ENCODE measurements around the gene SLF2. TPM values are rescaled to one million over a fixed set of nuclear protein-coding genes. Genes with fewer than 3 reads are reported as not detected.
A peak's percentile ranks its signal among the peaks of the same experiment; 100 is the strongest.

SLF2 gene
- total and polyA plus RNA-seq, 2 donors from 2014 or later = 6.7 to 29.6 TPM

GRCh38 chr10:100997360-100998182 is 84.8 kb downstream of the SLF2 start:
- FAIRE-seq (no peak), DNase-seq (peak; percentile 78 to 90 (median 83))
- no peaks in the 10 kb centered on the region for H3K27me3 ChIP-seq (ENCODE audit: control insufficient read depth, insufficient read depth, low read length)
- no peaks in the 10 kb centered on the region for H3K9me3 ChIP-seq (ENCODE audit: control insufficient read depth in 2 of 3, insufficient read depth in 1 of 3, low read length in 3 of 3)
- H3K9ac ChIP-seq (ENCODE audit: low read length in 3 of 3) = peak overlapping the region; percentile 16 to 82 (median 57)
- peak; percentile 59 for TF ChIP-seq CTCF (IDR thresholded peaks at IDR 0.05; ENCODE audit: borderline replicate concordance, extremely low read depth, insufficient read depth)
- H3K27ac ChIP-seq (ENCODE audit: low read depth in 2 of 2, low read length in 2 of 2) = peak overlapping the region; percentile 90 to 99
- peak overlapping the region; percentile 56 to 85 (median 74) for H3K4me3 ChIP-seq (ENCODE audit: low read length in 3 of 3)
- H3K36me3 ChIP-seq (ENCODE audit: control insufficient read depth in 2 of 3, insufficient read depth in 3 of 3, low read length in 3 of 3) = peaks cover 0 to 3% (median 1%) of the 10 kb centered on the region in 3 donors
- H3K4me1 ChIP-seq (ENCODE audit: control insufficient read depth in 2 of 3, insufficient read depth in 2 of 3, low read depth in 1 of 3, low read length in 3 of 3) = peaks cover 7 to 32% (median 8%) of the 10 kb centered on the region in 3 donors
- intact Hi-C loops (cut with DNase I) = no loop called here

DNA sequence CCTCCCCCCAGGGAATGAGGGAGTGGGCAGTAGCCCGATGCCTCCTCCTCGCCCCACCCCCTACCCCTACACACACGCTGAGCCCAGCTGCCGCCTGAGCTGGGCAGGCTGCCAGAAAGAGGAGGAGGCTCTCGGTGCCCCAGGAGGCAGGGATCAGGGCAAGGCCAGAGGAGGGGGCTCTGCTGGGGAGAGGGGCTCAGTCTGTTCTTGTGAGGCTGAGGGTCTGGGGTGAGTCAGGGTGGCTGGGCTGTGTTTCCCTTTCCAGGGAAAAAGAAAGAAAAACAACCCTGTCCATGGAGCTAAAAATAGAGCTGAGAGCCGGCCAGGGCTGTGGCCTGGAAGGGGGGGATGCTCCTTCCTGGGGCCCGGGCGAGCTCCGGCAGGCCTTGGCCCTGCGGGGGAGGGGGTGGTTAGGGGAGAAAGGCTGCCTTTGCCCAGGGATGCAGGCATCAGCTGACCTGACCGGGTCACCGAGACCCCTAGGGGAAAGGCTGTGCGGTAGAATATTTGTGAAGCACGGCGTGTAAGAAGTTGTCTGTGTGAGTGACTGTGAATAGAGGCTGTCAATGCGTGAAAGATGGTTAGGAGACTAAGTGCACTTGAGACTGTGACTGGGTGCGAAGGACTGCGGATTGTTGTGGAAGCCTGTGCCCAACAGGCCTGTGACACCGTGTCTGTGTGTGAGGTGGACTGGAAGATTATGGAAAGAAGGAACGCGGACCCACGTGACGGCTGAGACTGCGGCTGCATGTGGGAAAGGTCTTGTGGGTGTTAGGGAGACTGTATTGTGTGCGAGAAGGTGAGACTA is 85.6 kb downstream of the SLF2 start:
- Histone ChIP-seq H3K9ac (ENCODE audit: low read length in 3 of 3) (peak overlapping the region; percentile 53 to 82 (median 71)), H3K9me3 (ENCODE audit: control insufficient read depth in 2 of 3, insufficient read depth in 1 of 3, low read length in 3 of 3) (no peaks in the 10 kb centered on the region), H3K4me1 (ENCODE audit: control insufficient read depth in 2 of 3, insufficient read depth in 2 of 3, low read depth in 1 of 3, low read length in 3 of 3) (peaks cover 7 to 32% (median 8%) of the 10 kb centered on the region in 3 donors), H3K36me3 (ENCODE audit: control insufficient read depth in 2 of 3, insufficient read depth in 3 of 3, low read length in 3 of 3) (peaks cover 0 to 10% (median 9%) of the 10 kb centered on the region in 3 donors), H3K4me3 (ENCODE audit: low read length in 3 of 3) (peak overlapping the region; percentile 67 to 85 (median 74)), H3K27ac (ENCODE audit: low read depth in 2 of 2, low read length in 2 of 2) (peak overlapping the region; percentile 90 to 99), H3K27me3 (ENCODE audit: control insufficient read depth, insufficient read depth, low read length) (no peaks in the 10 kb centered on the region)
- no peak for FAIRE-seq
- TF ChIP-seq CTCF (IDR thresholded peaks at IDR 0.05; ENCODE audit: borderline replicate concordance, extremely low read depth, insufficient read depth) = no peak
- peak; percentile 91 to 97 (median 95) for DNase-seq
- intact Hi-C loops (cut with DNase I) = no loop called here

- Histone ChIP-seq H3K36me3 (ENCODE audit: control insufficient read depth in 2 of 3, insufficient read depth in 3 of 3, low read length in 3 of 3) (peaks cover 0 to 13% (median 10%) of the 10 kb centered on the region in 3 donors), H3K27ac (ENCODE audit: low read depth in 2 of 2, low read length in 2 of 2) (peak overlapping the region; percentile 90 to 99), H3K9me3 (ENCODE audit: control insufficient read depth in 2 of 3, insufficient read depth in 1 of 3, low read length in 3 of 3) (no peaks in the 10 kb centered on the region), H3K4me1 (ENCODE audit: control insufficient read depth in 2 of 3, insufficient read depth in 2 of 3, low read depth in 1 of 3, low read length in 3 of 3) (peaks cover 7 to 32% (median 8%) of the 10 kb centered on the region in 3 donors), H3K4me3 (ENCODE audit: low read length in 3 of 3) (peak overlapping the region; percentile 67 to 85 (median 73)), H3K27me3 (ENCODE audit: control insufficient read depth, insufficient read depth, low read length) (no peaks in the 10 kb centered on the region), H3K9ac (ENCODE audit: low read length in 3 of 3) (peak overlapping the region; percentile 53 to 82 (median 71))
- intact Hi-C loops (cut with DNase I) = no loop called here
- TF ChIP-seq CTCF (IDR thresholded peaks at IDR 0.05; ENCODE audit: borderline replicate concordance, extremely low read depth, insufficient read depth) = peak; percentile 76
- DNase-seq = peak; percentile 85 to 94 (median 92)
- no peak for FAIRE-seq
Observed at GRCh38 chr10:100998991-100999741, 86.4 kb downstream of the SLF2 start.

Measured in kidney (tissue), 14 donors.